Measurements from ENCODE around the gene GALM.
"Not testable (repeated sequence)": the region's sequence is repeated elsewhere in the genome, so short reads cannot be mapped to it uniquely, and the experiment has no call there.

GALM gene

GRCh38 chr2:38650012-38650411 is 15.9 kb upstream of the GALM start:
- no peak for DNase-seq

GRCh38 chr2:38650717-38651116 is 15.2 kb upstream of the GALM start:
- DNase-seq: no peak

GRCh38 chr2:38652431-38653273 is 13.3 kb upstream of the GALM start:
- DNase-seq: peak in 1 of 5 experiments; percentile 78

DNA sequence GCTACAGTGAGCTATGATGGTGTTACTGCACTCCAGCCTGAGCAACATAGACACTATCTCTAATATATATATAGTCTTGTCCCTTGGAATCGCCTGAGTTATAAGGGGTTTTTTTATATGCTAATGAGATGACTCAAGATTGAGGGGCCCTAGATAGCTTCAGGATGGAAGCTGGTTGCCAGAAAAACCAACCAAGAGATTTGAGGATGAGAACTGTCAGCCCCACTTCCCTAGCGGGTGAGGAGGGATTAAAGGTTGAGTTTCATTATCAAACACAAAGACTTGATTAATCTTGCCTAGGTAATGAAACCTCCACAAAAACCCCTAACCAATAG is 12.6 kb upstream of the GALM start:
- DNase-seq: no peak

- peak in 3 of 5 experiments; percentile 58 to 93 (median 65) for DNase-seq
Observed at GRCh38 chr2:38653715-38654527, 12.0 kb upstream of the GALM start.

DNA sequence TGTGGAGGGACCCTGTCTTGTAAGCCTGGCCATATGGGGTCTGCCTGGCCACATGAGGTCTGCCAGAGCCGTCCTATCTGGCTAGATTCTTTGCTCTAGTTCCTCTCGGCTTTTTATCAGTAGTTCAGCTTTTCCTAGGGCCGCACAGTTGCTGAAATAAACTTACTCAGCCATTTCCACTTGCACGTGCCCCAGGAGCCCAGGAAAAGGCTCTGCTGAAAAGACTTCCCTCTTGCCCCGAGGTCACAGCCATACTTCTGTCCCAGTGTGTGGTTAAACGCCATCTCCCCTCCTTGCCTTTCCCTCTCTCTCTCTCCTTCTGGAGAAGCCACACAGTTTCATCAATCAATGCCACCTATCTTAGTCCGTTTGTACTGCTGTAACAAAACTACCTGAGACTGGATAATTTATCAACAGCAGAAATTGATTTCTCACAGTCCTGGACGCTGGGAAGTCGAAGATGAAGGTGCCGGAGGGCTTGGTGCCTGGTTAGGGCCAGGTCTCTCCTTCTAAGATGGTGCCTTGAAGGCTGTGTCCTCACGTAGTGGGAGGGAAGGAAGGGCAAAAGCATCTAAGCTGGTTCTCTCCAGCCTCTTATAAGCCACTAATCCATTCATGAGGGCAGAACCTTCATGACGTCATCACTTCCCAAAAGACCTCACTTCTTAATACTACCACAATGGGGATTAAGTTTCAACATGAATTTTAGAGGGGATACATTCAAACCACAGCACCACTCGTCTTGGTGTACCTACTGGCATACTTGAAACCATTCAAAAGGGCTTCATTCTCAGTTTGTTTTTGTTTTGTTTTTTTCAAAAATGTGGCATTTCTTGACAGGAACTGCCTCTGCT is 11.2 kb upstream of the GALM start:
- DNase-seq: no peak

DNA sequence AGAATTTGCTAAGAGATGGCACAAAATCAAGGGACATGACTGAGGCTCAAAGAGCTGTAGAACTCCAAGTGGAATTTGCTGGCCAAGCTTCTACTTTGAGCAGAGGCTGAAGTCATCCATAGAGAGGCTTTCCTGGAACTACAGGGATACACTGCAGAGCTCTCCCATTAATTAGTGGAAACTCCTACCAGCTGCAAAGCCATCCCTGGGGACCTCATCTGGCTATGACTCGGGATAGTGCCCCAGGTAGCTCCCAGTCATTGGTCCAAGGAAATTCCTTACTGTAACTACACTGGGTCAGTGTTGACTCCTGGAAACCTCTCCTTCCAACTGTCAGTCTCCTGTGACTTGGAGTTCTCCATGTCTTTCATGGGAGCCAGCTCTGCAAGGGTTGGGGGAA is 10.5 kb upstream of the GALM start:
- no peak for DNase-seq

- no peak for DNase-seq
Observed at GRCh38 chr2:38656866-38657480, 8.9 kb upstream of the GALM start.

- DNase-seq: no peak
Observed at GRCh38 chr2:38658613-38659012, 7.3 kb upstream of the GALM start.

DNA sequence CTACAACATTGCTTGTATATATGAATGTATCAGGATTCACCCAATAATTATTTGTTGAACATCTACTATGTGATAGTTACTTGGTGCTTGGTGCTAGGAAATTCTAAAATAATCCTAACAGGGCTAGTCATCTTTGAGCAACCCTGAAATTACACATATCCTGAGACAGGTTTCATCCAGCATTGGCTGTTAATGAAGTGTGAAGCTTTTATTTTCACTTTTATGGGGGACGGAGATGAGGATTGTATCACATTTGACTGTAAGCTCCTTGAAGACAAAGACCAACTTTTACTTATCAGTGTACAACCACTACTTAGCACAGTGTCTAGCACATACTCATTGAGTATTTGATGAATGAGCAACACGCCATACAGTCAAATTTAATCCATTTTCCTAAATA is 6.8 kb upstream of the GALM start:
- no peak for DNase-seq

DNA sequence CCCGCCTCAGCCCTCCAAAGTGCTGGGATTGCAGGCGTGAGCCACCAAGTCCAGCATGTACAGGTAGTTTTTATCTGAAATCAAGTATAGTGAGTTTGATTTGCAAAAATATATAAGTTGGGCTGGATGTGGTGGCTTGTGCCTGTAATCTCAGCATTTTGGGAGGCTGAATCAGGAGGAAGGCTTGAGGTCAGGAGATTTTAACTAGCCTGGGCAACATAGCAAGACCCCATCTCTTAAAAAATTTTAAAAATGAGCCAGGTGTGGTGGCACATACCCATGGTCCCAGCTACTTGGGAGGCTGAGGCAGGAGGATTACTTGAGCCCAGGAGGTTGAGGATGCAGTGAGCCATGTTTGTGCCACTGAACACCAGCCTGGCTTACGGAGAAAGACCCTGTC is 5.6 kb upstream of the GALM start:
- DNase-seq: no peak

DNA sequence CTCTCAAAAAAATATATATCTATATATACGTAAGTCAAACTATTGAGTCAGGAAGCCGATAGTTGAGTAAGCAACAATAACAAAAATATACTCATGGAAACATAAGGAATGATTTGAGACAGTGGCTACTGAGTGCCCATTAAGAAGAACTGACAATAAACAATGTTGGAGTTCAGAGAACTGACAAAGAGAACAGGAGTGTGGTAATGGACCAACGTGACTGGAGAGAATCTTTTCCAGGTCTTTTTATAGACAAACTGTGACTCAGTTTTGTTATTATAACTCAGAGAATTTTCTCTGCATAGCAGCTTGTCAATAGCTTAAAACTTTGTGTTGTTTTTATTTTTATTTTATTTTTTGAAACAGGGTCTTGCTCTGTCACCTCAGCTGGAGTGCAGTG is 4.6 kb upstream of the GALM start:
- no peak for DNase-seq

DNA sequence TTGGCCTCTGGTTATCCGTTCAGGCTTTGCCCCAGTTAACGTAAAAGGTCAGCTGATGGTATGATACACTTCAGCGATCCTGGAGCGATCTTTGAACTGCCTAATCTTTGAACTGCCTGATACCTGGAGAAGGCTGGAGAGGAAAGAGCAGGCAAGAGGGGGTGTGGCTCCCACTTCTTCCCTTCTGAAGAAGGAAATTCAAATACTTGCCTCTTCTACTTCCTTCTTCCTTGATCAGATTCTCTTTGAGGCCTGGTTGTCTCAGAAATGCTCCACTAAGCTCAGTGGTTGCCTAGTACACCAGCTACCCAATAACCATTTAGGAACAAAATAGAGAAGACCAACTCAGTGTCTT is 619 bp downstream of the GALM start:
- peak in 2 of 5 experiments; percentile 36 to 60 for DNase-seq

- no peak for DNase-seq
Observed at GRCh38 chr2:38668092-38668491, 2.2 kb downstream of the GALM start.

DNA sequence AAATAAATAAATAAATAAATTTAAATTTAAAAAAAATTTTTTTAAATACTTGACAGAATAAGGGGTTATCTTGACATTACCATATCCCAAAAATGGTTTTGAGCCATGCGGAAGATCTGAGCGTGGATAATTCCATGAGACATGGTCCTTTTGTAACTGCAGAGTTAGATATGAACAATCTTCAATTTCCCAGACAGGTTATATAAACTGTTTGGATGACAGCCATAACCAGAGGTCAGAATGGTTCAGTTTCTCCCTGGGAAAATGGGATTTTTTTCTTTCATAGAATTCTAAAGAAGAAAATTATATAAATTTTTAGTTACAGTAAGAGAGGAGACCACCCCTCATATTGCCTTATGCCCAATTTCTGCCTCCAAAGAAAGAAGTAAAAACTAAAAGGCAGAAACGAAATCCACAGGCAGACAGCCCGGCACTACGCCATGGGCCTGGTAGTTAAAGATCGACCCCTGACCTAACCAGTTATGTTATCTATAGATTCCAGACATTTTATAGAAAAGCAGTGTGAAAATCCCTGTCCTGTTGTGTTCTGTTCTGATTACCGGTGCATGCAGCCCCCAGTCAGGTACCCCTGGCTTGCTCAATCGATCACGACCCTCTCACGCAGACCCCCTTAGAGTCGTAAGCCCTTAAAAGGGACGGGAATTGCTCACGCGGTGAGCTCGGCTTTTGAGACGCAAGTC is 3.0 kb downstream of the GALM start:
- DNase-seq: no peak

GRCh38 chr2:38671303-38671702 is 5.4 kb downstream of the GALM start:
- DNase-seq: no peak

DNA sequence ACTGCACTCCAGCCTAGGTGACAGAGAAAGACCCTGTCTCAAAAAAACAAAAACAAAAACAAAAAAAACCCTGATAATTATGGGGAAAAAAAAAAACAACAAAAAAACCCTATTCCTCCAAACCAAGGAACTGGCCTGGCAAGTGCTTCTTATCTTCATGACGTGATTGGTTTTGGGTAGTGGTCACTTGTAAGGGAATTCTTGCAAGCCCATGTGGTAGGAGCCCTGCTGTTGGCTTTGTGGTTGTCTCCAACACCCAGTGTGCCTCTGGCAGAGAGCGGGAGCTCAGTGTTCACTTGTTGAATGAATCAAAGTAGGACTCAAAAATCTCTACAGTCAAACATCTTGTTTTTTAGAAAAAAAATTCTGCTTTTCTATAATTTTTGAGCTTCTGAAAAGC is 6.0 kb downstream of the GALM start:
- no peak for DNase-seq

DNA sequence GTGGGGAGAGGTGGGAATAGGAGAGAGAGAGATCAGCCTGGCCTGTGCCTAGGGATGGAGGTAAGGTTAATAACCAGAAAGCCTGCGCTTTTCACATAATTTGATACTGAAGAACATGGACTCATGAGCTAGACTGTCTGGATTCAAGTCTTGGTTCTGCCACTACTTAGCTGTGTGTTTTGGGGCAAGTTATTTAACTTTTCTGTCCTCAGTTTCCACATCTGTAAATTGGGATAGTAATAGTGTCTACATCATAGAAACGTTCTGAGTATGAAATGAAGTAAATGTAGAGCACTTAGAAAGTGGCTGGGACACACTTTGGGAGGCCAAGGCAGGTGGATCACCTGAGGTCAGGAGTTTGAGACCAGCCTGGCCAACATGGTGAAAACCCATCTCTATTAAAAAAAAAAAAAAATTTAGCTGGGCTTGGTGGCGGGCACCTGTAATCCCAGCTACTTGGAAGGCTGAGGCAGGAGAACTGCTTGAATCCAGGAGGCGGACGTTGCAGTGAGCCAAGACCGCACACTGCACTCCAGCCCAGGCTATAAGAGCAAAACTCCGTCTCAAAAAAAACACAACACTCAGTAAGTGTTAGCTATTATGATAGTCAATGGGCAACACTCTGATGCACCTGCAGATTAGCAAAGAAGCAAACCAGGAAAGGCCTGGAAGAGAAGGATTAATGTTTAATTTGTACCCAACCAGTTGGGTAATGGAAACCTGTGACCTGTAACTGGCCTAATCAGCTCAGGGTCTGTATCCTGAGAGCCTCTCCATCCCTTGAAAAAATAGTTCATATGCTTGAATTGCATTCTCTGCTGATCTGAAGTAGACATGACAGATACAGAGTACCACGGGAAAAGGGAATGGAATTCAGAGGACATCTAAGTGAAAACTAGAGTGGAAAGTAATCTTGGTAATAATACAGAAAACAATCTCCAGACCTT is 6.8 kb downstream of the GALM start:
- no peak for DNase-seq

- no peak for DNase-seq
Observed at GRCh38 chr2:38676681-38677080, 10.8 kb downstream of the GALM start.

- DNase-seq: not testable (repeated sequence)
Observed at GRCh38 chr2:38680868-38681267, 15.0 kb downstream of the GALM start.

GRCh38 chr2:38682008-38682575 is 16.2 kb downstream of the GALM start:
- peak in 2 of 5 experiments; percentile 66 to 92 for DNase-seq
